Body of pancreas (tissue), 4 donors: ENCODE results near the gene ACAA1. TPM values are rescaled to one million over a fixed set of nuclear protein-coding genes. Genes with fewer than 3 reads are reported as not detected.
"Not testable (repeated sequence)": the region's sequence is repeated elsewhere in the genome, so short reads cannot be mapped to it uniquely, and the experiment has no call there.

Experiments used
- ATAC-seq: fragments of 150-250 bp; one replicate; pipeline ENCODE4 v1.9.1; 2016
- DNase-seq, 4 donors: peaks; one replicate each; pipeline ENCODE4 v3.0.0-alpha.2; 2019
- H3K27ac ChIP-seq, 4 donors: fragments of 200-600 bp; sonication (generic); 1 replicate in 3 of 4; 2 replicates in 1 of 4; pipeline versions ENCODE4 v1.5.1 to v1.6.1; 2016 to 2019; ENCODE audit warnings: mild to moderate bottlenecking in 1 of 4, mixed read lengths in 1 of 4, moderate library complexity in 1 of 4
- H3K27me3 ChIP-seq, 2 donors: fragments of 200-600 bp; sonication (generic); one replicate each; pipeline ENCODE4 v1.6.0; 2016; ENCODE audit warnings: mild to moderate bottlenecking in 1 of 2
- H3K36me3 ChIP-seq, 2 donors: fragments of 200-600 bp; sonication (generic); replicated peaks in 1 of 2; 2 replicates each; pipeline ENCODE4 v1.5.1; 2016; ENCODE audit warnings: low read depth in 2 of 2; ENCODE audit not compliant: insufficient read depth in 1 of 2
- H3K4me1 ChIP-seq: fragments of 200-600 bp; sonication (generic); one replicate; pipeline ENCODE4 v1.6.0; 2016
- H3K4me3 ChIP-seq, 2 donors: fragments of 200-600 bp; sonication (generic); 1 replicate in 1 of 2; 2 replicates in 1 of 2; pipeline ENCODE4 v1.5.1; 2016 to 2019
- H3K9me3 ChIP-seq, 3 donors: fragments of 200-600 bp; sonication (generic); 1 replicate in 2 of 3; 2 replicates in 1 of 3; pipeline ENCODE4 v1.5.1; 2016
- POLR2A ChIP-seq, 3 donors: fragments of 450-650 bp; IDR thresholded peaks; one replicate each; pipeline ENCODE4 v1.6.1; 2016; ENCODE audit warnings: antibody characterized with exemption in 3 of 3, mild to moderate bottlenecking in 2 of 3
- WGBS, 2 donors: methylation state at CpG; one replicate each; pipeline ENCODE4 v1.1.5; 2017; 5-methylcytosine and 5-hydroxymethylcytosine counted together
- intact Hi-C: fragments of 100-400 bp; cut with DNase I; formaldehyde crosslinking; loops from one replicate; pipeline ENCODE4 v1.15.1; 2023
- total RNA-seq, 2 donors: library from RNA; depleted of rRNA; stranded (reverse); fragments of >200 nt; gene quantifications; one replicate each; pipeline ENCODE4 v1.1.0, GENCODE V29; 2016
- TF ChIP-seq, protein P1 (sequence below), 7 experiments: fragments of 450-650 bp in 4 of 7; fragments of 200-600 bp in 3 of 7; sonication (generic) in 3 of 7; IDR thresholded peaks; one replicate each; pipeline ENCODE4 v1.5.1; 2016 to 2019; ENCODE audit warnings: antibody characterized with exemption in 7 of 7

The ACAA1 gene
- total RNA-seq, 2 donors from 2014 or later = 91.8 to 92.6 TPM

DNA sequence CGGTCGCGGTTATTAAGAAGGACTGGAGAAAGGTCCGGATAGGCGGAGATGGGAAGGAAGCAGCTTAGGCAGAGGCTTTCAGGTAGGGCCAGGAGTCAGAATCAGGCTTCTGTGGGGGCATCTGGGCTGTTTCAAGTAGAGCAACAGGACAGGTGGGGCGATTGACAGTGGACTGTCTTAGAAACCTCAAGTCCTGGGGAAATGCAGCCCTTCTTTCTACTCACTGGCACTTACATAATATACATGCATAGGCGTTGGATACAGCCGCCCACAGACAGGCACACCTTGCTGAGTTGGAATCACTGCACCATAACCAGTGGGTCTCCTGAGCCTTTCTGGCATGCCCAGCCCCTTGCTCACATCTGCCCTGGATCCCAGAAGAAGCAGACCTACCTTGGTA lies 2.3 kb upstream of the ACAA1 start:
- peak overlapping the region; percentile 46 to 75 for H3K4me3 ChIP-seq
- H3K4me1 ChIP-seq = peaks cover 43% of the 10 kb centered on the region
- no peaks in the 10 kb centered on the region for H3K9me3 ChIP-seq
- intact Hi-C loops = no loop called here
- H3K27me3 ChIP-seq = no peaks in the 10 kb centered on the region
- WGBS, 2 donors = 5 to 9% methylated on average over 8 of the region's 8 CpGs
- peak overlapping the region in 3 of 4 donors; percentile 87 to 97 (median 92) for H3K27ac ChIP-seq
- H3K36me3 ChIP-seq = no peaks in the 10 kb centered on the region
- ATAC-seq (no peak), DNase-seq (peak in 1 of 4 donors; percentile 9)
- TF ChIP-seq POLR2A (IDR thresholded peaks at IDR 0.05) = no peak

DNA sequence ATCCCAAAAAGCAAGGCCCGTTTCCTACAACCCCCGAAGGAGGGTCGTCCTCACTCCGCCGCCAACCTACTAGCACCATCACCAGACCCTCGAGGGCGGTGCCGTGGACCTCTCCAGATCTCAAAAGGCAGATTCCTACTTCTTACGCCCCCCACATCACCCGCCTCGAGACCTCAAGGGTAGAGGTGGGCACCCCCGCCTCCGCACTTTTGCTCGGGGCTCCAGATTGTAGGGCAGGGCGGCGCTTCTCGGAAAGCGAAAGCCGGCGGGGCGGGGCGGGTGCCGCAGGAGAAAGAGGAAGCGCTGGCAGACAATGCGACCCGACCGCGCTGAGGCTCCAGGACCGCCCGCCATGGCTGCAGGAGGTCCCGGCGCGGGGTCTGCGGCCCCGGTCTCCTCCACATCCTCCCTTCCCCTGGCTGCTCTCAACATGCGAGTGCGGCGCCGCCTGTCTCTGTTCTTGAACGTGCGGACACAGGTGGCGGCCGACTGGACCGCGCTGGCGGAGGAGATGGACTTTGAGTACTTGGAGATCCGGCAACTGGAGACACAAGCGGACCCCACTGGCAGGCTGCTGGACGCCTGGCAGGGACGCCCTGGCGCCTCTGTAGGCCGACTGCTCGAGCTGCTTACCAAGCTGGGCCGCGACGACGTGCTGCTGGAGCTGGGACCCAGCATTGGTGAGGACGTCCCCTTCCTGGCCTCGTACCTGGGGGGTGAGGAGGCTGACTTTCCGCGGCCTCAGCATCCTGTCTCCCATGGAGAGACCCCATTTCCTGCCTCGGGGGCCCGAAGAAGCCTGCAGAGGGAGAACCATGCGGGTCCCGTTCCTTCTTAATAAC lies 1.6 kb upstream of the ACAA1 start, which contains the start of gene MYD88:
Gene MYD88, plus strand, starts transcription at position 313 of the 842 bp plus-strand sequence. Its CDS starts 40 bp downstream, at position 353.
- ATAC-seq (peak; percentile 19), DNase-seq (peak; percentile 75 to 82 (median 78))
- 2 to 14% methylated on average over 17 to 65 of the region's 65 CpGs for WGBS, 2 donors
- H3K27ac ChIP-seq = peak within 1 kb of the TSS; percentile 87 to 97 (median 92)
- no peaks in the 10 kb centered on the region for H3K27me3 ChIP-seq
- peak; percentile 50 to 80 (median 77) for TF ChIP-seq POLR2A (IDR thresholded peaks at IDR 0.05)
- TF ChIP-seq, protein P1, sequence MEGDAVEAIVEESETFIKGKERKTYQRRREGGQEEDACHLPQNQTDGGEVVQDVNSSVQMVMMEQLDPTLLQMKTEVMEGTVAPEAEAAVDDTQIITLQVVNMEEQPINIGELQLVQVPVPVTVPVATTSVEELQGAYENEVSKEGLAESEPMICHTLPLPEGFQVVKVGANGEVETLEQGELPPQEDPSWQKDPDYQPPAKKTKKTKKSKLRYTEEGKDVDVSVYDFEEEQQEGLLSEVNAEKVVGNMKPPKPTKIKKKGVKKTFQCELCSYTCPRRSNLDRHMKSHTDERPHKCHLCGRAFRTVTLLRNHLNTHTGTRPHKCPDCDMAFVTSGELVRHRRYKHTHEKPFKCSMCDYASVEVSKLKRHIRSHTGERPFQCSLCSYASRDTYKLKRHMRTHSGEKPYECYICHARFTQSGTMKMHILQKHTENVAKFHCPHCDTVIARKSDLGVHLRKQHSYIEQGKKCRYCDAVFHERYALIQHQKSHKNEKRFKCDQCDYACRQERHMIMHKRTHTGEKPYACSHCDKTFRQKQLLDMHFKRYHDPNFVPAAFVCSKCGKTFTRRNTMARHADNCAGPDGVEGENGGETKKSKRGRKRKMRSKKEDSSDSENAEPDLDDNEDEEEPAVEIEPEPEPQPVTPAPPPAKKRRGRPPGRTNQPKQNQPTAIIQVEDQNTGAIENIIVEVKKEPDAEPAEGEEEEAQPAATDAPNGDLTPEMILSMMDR (IDR thresholded peaks at IDR 0.05) = peak in 1 of 7 experiments; percentile 7
- peak within 1 kb of the TSS; percentile 46 to 75 for H3K4me3 ChIP-seq
- no peaks in the 10 kb centered on the region for H3K36me3 ChIP-seq
- no peaks in the 10 kb centered on the region for H3K9me3 ChIP-seq
- intact Hi-C loops = no loop called here
- peaks cover 49% of the 10 kb centered on the region for H3K4me1 ChIP-seq

DNA sequence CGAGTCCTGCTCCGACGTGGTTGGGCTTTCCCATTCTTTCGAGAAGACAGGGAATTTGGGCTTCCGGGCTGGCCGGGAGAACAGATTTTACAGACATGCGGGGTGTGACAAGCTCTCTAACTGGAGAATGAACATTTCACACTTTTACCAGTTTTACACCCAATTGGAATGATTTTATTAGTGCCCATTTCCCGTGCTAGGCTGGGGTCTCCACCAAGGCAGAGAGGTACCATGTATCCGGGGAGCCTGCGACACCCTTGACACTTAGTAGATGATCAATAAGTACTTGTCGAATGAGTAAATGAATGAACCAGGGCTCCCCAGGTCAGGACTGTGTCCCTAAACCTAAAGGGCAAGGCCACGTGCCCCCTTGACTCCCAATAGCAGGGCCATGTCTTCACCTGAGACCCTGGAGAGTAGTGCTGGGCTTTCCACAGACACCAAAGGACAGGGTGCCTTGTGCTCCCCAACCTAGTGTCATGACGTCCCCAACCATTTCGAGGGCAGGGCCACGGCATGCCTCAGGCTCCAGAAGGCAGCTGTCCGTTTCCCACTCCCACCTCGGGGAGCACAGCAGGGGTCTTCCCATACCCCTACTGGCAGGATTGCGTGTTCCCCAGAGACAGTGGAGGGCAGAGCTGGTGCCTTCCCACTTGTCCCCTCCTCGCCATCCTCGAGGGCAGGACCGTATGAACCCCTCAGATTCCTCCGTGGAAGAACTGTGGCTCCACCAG lies 855 bp upstream of the ACAA1 start:
- ATAC-seq = peak; percentile 38
- H3K9me3 ChIP-seq = no peaks in the 10 kb centered on the region
- H3K4me1 ChIP-seq = peaks cover 57% of the 10 kb centered on the region
- no peaks in the 10 kb centered on the region for H3K27me3 ChIP-seq
- no peaks in the 10 kb centered on the region for H3K36me3 ChIP-seq
- 11 to 12% methylated on average over 20 to 22 of the region's 22 CpGs for WGBS, 2 donors
- TF ChIP-seq, protein P1 (IDR thresholded peaks at IDR 0.05) = peak in 1 of 7 experiments; percentile 2
- no peak for TF ChIP-seq POLR2A (IDR thresholded peaks at IDR 0.05)
- intact Hi-C loops = no loop called here
- H3K27ac ChIP-seq = peak overlapping the region; percentile 87 to 97 (median 92)
- peak overlapping the region; percentile 3 to 16 for H3K4me3 ChIP-seq
- DNase-seq = peak in 1 of 4 donors; percentile 22

DNA sequence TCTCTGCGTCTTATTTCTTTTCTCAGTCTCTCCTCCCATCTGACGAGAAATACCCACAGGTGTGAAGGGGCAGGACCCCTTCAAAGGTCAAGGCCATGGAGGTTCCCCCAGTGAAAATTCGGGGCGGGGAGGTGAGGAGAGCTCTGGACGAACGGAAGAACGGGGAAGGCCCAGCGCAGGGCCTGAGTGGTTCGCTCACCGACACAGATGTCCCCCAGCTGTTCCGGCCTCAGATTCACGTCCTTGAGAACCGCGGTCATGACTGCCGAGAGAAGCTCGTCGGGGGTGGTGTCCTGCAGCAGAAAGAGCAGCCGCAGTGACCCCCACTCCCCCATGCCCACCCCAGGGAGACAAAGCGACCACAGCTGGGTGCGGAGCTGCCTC lies 542 bp downstream of the ACAA1 start:
- peaks cover 0 to 4% of the 10 kb centered on the region in 2 donors for H3K36me3 ChIP-seq
- peak overlapping the region; percentile 87 to 97 (median 92) for H3K27ac ChIP-seq
- intact Hi-C loops = no loop called here
- no peaks in the 10 kb centered on the region for H3K27me3 ChIP-seq
- no peak for ATAC-seq
- 0 to 1% methylated on average over 8 to 20 of the region's 20 CpGs for WGBS, 2 donors
- peaks cover 71% of the 10 kb centered on the region for H3K4me1 ChIP-seq
- TF ChIP-seq POLR2A (IDR thresholded peaks at IDR 0.05) = no peak
- TF ChIP-seq, protein P1 (IDR thresholded peaks at IDR 0.05) = no peak
- H3K9me3 ChIP-seq = no peaks in the 10 kb centered on the region
- peak overlapping the region; percentile 84 to 95 for H3K4me3 ChIP-seq
- DNase-seq = peak; percentile 51 to 72 (median 64)

DNA sequence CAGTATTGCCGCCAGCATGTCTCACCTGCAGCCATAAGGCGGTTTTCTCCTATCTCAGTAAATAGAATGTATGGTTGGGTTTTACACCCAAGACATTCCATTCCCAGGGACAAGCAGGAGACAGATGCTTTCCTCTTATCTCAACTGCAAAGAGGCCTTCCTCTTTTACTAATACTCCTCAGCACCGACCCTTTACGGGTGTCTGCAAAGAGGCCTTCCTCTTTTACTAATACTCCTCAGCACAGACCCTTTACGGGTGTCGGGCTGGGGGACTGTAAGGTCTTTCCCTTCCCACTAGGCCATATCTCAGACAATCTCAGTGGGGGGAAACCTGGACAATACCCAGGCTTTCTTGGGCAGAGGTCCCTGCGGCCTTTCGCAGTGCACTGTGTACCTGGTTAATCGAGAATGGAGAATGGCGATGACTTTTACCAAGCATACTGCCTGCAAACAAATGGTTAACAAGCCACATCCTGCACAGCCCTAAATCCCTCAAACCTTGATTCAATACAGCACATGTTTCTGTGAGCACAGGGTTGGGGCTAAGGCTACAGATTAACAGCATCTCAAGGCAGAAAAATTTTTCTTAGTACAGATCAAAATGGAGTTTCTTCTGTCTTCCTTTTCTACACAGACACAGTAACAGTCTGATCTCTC lies 1.2 kb downstream of the ACAA1 start:
- H3K36me3 ChIP-seq, intact Hi-C loops, H3K27me3 ChIP-seq, H3K9me3 ChIP-seq, ATAC-seq, DNase-seq: not testable (repeated sequence)
- Histone ChIP-seq H3K4me1 (peaks cover 77% of the 10 kb centered on the region), H3K4me3 (peak overlapping the region; percentile 84 to 95), H3K27ac (peak overlapping the region in 3 of 4 donors; percentile 87 to 97 (median 92))
- whole genome bisulfite sequencing, 2 donors = 29 to 32% methylated on average over 7 to 10 of the region's 10 CpGs

DNA sequence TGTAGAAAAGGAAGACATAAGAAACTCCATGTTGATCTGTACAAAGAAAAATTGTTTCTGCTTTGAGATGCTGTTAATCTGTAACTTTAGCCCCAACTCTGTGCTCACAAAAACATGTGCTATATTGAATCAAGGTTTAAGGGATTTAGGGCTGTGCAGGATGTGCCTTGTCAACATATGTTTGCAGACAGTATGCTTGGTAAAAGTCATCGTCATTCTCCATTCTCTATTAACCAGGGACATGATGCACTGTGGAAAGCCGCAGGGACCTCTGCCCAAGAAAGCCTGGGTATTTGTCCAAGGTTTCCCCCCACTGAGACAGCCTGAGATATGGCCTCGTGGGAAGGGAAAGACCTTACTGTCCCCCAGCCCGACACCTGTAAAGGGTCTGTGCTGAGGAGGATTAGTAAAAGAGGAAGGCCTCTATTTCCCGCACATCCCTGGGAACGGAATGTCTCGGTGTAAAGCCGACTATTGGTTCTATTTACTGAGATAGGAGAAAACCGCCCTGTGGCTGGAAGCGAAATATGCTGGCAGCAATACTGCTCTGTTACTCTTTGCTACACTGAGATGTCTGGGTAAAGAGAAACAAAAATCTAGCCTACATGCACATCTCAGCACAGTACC lies 2.3 kb downstream of the ACAA1 start:
- Histone ChIP-seq H3K4me1 (peaks cover 74% of the 10 kb centered on the region), H3K36me3 (peaks cover 2 to 12% of the 10 kb centered on the region in 2 donors)
- WGBS, 2 donors = 46 to 48% methylated on average over 10 of the region's 10 CpGs

More for the DNA sequence above, 2.3 kb downstream of the ACAA1 start:
- H3K9me3 ChIP-seq, ATAC-seq, intact Hi-C loops, H3K27me3 ChIP-seq, DNase-seq, H3K4me3 ChIP-seq: not testable (repeated sequence)
- H3K27ac ChIP-seq = peak overlapping the region; percentile 64 to 92 (median 86)
